GM23248 (cell line): Measurements from ENCODE around the gene PAFAH1B1. TPM values are rescaled to one million over a fixed set of nuclear protein-coding genes. Genes with fewer than 3 reads are reported as not detected.

Experiments
- DNase-seq: peaks from one replicate; pipeline ENCODE4 v3.0.0-alpha.2; 2015
- H2AFZ ChIP-seq: fragments of 200-600 bp; sonication (generic); 2 replicates; pipeline ENCODE4 v1.6.1; 2016; ENCODE audit warnings: antibody characterized with exemption
- H3F3A ChIP-seq: fragments of 200-600 bp; sonication (generic); 2 replicates; pipeline ENCODE4 v1.6.1; 2016; ENCODE audit warnings: mild to moderate bottlenecking, antibody characterized with exemption, mixed run types; ENCODE audit not compliant: insufficient read depth
- H3K27ac ChIP-seq: fragments of 200-600 bp; sonication (generic); 2 replicates; pipeline ENCODE4 v1.5.1; 2016; ENCODE audit warnings: mild to moderate bottlenecking
- H3K27me3 ChIP-seq: fragments of 200-600 bp; sonication (generic); replicated peaks from 2 replicates; pipeline ENCODE4 v1.6.1; 2016; ENCODE audit warnings: mild to moderate bottlenecking; ENCODE audit not compliant: insufficient read depth
- H3K36me3 ChIP-seq: fragments of 200-600 bp; sonication (generic); 2 replicates; pipeline ENCODE4 v1.6.1; 2016; ENCODE audit warnings: low read depth, mild to moderate bottlenecking
- H3K4me1 ChIP-seq: fragments of 200-600 bp; sonication (generic); 2 replicates; pipeline ENCODE4 v1.6.1; 2016; ENCODE audit warnings: mild to moderate bottlenecking; ENCODE audit not compliant: insufficient read depth
- H3K4me2 ChIP-seq: fragments of 200-600 bp; sonication (generic); one replicate; pipeline ENCODE4 v1.6.1; 2016; ENCODE audit warnings: mild to moderate bottlenecking; ENCODE audit not compliant: unreplicated experiment
- H3K4me3 ChIP-seq: fragments of 200-600 bp; sonication (generic); 2 replicates; pipeline ENCODE4 v1.5.1; 2016; ENCODE audit warnings: mild to moderate bottlenecking
- H3K79me2 ChIP-seq: fragments of 200-600 bp; sonication (generic); 2 replicates; pipeline ENCODE4 v1.6.1; 2016; ENCODE audit warnings: mild to moderate bottlenecking; ENCODE audit not compliant: insufficient read depth
- H3K9ac ChIP-seq: fragments of 200-600 bp; sonication (generic); 2 replicates; pipeline ENCODE4 v1.6.1; 2016; ENCODE audit warnings: mild to moderate bottlenecking
- H3K9me2 ChIP-seq: fragments of 200-600 bp; sonication (generic); 2 replicates; pipeline ENCODE4 v1.6.1; 2016; ENCODE audit warnings: mixed run types, mild to moderate bottlenecking, moderate library complexity; ENCODE audit not compliant: insufficient read depth
- H3K9me3 ChIP-seq: fragments of 200-600 bp; sonication (generic); one replicate; pipeline ENCODE4 v1.6.1; 2017; ENCODE audit warnings: low read depth
- H4K20me1 ChIP-seq: fragments of 200-600 bp; sonication (generic); 2 replicates; pipeline ENCODE4 v1.6.0; 2016; ENCODE audit not compliant: insufficient read depth
- EZH2 ChIP-seq: fragments of 200-600 bp; sonication (generic); IDR thresholded peaks from 2 replicates; pipeline ENCODE4 v1.6.1; 2018; ENCODE audit warnings: antibody characterized with exemption, mild to moderate bottlenecking; ENCODE audit not compliant: insufficient read depth, poor library complexity, severe bottlenecking
- EZH2phosphoT487 ChIP-seq: fragments of 200-600 bp; sonication (generic); IDR thresholded peaks from 2 replicates; pipeline ENCODE4 v1.6.1; 2018; ENCODE audit warnings: antibody characterized with exemption, moderate library complexity, mild to moderate bottlenecking, low read depth; ENCODE audit not compliant: insufficient read depth
- WGBS, 2 experiments: methylation state at CpG; one replicate each; pipeline ENCODE4 v1.1.6; 2015 to 2017; ENCODE audit warnings: low lambda C conversion rate in 2 of 2, low coverage in 1 of 2; ENCODE audit errors: missing lambda C conversion rate in 2 of 2; 5-methylcytosine and 5-hydroxymethylcytosine counted together
- in situ Hi-C: fragments of 300-500 bp; cut with MboI; formaldehyde crosslinking; loops from 2 replicates; pipeline ENCODE4 v1.15.0; 2020
- polyA plus RNA-seq: library from polyadenylated mRNA; unstranded; fragments of >200 nt; fragmentation: Nextera tagmentation; extraction: Ambion mirVana; gene quantifications from 2 replicates; pipeline ENCODE4 v1.2.1, GENCODE V29; 2016
- total RNA-seq: library from RNA; depleted of rRNA; stranded (reverse); fragments of >200 nt; shearing (Covaris generic); gene quantifications from 2 replicates; pipeline ENCODE4 v1.2.3, GENCODE V29; 2014

PAFAH1B1 gene
- total and polyA plus RNA-seq, 2 experiments from 2014 or later = 32.5 to 88.7 TPM

DNA sequence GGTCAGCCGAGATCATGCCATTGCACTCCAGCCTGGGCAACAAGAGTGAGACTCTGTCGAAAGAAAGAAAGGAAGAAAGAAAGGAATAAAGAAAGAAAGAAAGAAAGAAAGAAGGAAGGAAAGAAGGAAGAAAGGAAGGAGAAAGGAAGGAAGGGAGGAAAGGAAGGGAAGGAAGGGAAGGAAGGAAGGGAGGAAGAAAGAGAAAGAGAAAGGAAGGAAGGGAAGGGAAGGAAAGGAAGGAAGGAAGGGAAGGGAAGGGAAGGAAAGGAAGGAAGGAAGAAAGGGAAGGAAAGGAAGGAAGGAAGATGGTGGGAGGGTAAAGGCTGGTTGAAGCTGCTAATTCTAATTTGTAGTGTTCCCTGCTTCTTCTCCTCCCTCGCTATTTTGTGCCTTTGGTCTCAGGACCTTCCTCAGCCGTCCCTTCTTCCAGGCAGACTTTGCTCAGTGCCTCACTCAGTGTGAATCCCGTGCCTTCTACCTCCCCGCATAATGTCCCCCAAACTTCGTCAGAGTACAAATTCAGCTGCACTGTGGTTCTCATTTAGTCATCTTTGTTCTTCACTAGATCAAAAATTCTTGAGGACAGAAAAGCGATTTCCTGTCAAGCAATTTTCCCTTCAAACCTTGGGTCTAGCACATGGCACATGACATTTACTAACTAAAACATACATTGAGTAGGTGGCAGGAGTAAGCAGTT lies 31.1 kb upstream of the PAFAH1B1 start:
- Histone ChIP-seq H4K20me1 (no peaks in the 10 kb centered on the region), H3K27ac (no peak overlapping the region), H2AFZ (no peak overlapping the region), H3K4me3 (no peak overlapping the region), H3K79me2 (no peaks in the 10 kb centered on the region), H3F3A (no peaks in the 10 kb centered on the region), H3K9me2 (no peaks in the 10 kb centered on the region), H3K4me2 (no peak overlapping the region), H3K36me3 (no peaks in the 10 kb centered on the region), H3K9ac (no peak overlapping the region), H3K27me3 (no peaks in the 10 kb centered on the region), H3K4me1 (no peaks in the 10 kb centered on the region), H3K9me3 (no peaks in the 10 kb centered on the region)
- TF ChIP-seq EZH2phosphoT487 = no peak
- TF ChIP-seq EZH2 = no peak
- in situ Hi-C loops = no loop called here
- no peak for DNase-seq
- WGBS, 2 experiments = 75 to 80% methylated on average over 8 of the region's 8 CpGs

DNA sequence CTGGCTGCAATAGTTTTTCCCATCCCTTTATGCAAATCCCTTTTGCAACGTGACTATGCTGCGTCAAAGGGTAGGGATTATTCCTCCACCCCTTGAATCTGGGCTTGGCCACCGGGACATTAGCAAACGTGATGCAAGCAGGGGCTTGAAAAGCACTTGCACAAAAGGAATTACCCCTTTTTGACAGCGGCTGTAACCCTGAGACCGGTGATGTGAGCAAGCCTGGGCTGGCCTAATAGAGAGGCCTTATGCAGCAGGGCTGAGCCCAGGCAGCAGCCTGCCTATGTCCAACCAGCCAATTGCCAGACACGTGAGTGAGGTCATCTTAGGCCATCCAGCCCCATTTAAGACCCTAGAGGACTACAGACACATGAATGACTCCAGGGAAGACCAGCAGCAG lies 30.4 kb upstream of the PAFAH1B1 start:
- WGBS, 2 experiments = 47 to 51% methylated on average over 7 of the region's 7 CpGs
- DNase-seq = no peak
- Histone ChIP-seq H3K4me1 (no peaks in the 10 kb centered on the region), H3K79me2 (no peaks in the 10 kb centered on the region), H4K20me1 (no peaks in the 10 kb centered on the region), H2AFZ (no peak overlapping the region), H3K36me3 (no peaks in the 10 kb centered on the region), H3K27ac (no peak overlapping the region), H3K4me2 (no peak overlapping the region), H3K27me3 (no peaks in the 10 kb centered on the region), H3F3A (no peaks in the 10 kb centered on the region), H3K4me3 (no peak overlapping the region), H3K9me2 (no peaks in the 10 kb centered on the region), H3K9me3 (no peaks in the 10 kb centered on the region), H3K9ac (no peak overlapping the region)
- no peak for TF ChIP-seq EZH2phosphoT487
- TF ChIP-seq EZH2 = no peak
- in situ Hi-C loops = no loop called here

DNA sequence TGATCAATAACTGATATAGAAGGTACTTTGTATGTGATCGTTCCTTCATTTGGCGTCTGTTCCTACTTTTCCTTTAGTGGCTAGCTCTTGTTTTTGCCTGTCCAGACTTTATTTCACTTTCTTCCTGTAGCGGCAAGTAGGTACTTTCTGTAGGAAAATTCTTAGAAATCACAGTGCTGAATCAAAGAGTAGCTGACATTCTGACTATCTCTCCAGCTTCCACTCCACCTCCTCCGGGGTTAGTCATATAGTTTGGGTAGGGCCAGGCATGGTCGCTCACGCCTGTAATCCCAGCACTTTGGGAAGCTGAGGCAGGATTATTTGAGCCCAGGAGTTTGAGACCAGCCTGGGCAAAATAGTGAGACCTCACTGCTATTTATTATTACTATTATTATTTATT lies 29.9 kb upstream of the PAFAH1B1 start:
- H3K4me2 ChIP-seq = no peak overlapping the region
- no peak overlapping the region for H3K4me3 ChIP-seq
- no peaks in the 10 kb centered on the region for H3K9me2 ChIP-seq
- no peaks in the 10 kb centered on the region for H3K27me3 ChIP-seq
- no peaks in the 10 kb centered on the region for H3K9me3 ChIP-seq
- no peak overlapping the region for H3K27ac ChIP-seq
- 79 to 81% methylated on average over 6 of the region's 6 CpGs for WGBS, 2 experiments
- in situ Hi-C loops = no loop called here
- H3K36me3 ChIP-seq = no peaks in the 10 kb centered on the region
- no peak overlapping the region for H3K9ac ChIP-seq
- H3K4me1 ChIP-seq = no peaks in the 10 kb centered on the region
- no peak for TF ChIP-seq EZH2phosphoT487
- no peak for TF ChIP-seq EZH2
- H4K20me1 ChIP-seq = no peaks in the 10 kb centered on the region
- H2AFZ ChIP-seq = no peak overlapping the region
- no peaks in the 10 kb centered on the region for H3K79me2 ChIP-seq
- H3F3A ChIP-seq = no peaks in the 10 kb centered on the region
- DNase-seq = no peak

DNA sequence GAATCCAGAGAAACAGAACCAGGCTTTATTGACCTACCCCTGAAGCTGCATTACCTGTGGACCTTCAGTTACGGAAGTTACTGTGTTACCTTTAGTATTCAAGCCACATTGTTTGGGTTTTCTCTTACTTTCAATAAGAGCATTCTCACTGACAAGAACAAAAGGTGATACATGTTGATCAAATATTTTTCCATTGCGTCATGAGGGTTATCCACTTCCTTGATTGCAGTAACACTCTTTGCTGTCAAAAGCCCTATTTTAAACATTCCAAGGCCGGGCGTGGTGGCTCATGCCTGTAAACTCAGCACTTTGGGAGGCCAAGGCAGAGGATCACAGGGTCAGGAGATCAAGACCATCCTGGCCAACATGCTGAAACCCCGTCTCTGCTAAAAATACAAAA lies 28.6 kb upstream of the PAFAH1B1 start:
- H3K4me3 ChIP-seq = no peak overlapping the region
- no peaks in the 10 kb centered on the region for H3K9me3 ChIP-seq
- H3K4me1 ChIP-seq = no peaks in the 10 kb centered on the region
- no peak overlapping the region for H2AFZ ChIP-seq
- no peak for TF ChIP-seq EZH2phosphoT487
- TF ChIP-seq EZH2 = no peak
- H3K36me3 ChIP-seq = no peaks in the 10 kb centered on the region
- no peaks in the 10 kb centered on the region for H3K27me3 ChIP-seq
- no peaks in the 10 kb centered on the region for H3K79me2 ChIP-seq
- no peak overlapping the region for H3K27ac ChIP-seq
- 81% methylated on average over 5 of the region's 5 CpGs for WGBS, 2 experiments
- DNase-seq = no peak
- H3K9me2 ChIP-seq = no peaks in the 10 kb centered on the region
- H4K20me1 ChIP-seq = no peaks in the 10 kb centered on the region
- in situ Hi-C loops = no loop called here
- no peak overlapping the region for H3K9ac ChIP-seq
- H3K4me2 ChIP-seq = peak overlapping the region; percentile 12
- H3F3A ChIP-seq = no peaks in the 10 kb centered on the region
